Thyroid gland (tissue), 4 donors: ENCODE results near the gene PTPRN2. TPM values are rescaled to one million over a fixed set of nuclear protein-coding genes. Genes with fewer than 3 reads are reported as not detected.

Experiments
- DNase-seq, 2 donors: peaks; one replicate each; pipeline ENCODE4 v3.0.0-alpha.2; 2019
- H3K27ac ChIP-seq, 3 donors: fragments of 200-600 bp; sonication (generic); 1 replicate in 2 of 3; 2 replicates in 1 of 3; pipeline ENCODE4 v1.5.1; 2016 to 2019; ENCODE audit warnings: mild to moderate bottlenecking in 1 of 3, moderate library complexity in 1 of 3
- H3K27me3 ChIP-seq: fragments of 200-600 bp; sonication (generic); one replicate; pipeline ENCODE4 v1.5.1; 2019
- H3K36me3 ChIP-seq, 2 donors: fragments of 200-600 bp; sonication (generic); one replicate each; pipeline ENCODE4 v1.5.1; 2016 to 2019
- H3K4me1 ChIP-seq, 2 donors: fragments of 200-600 bp; sonication (generic); one replicate each; pipeline ENCODE4 v1.5.1; 2017 to 2019
- H3K4me3 ChIP-seq, 3 donors: fragments of 200-600 bp; sonication (generic); replicated peaks in 1 of 3; 1 replicate in 2 of 3; 2 replicates in 1 of 3; pipeline ENCODE4 v1.5.1; 2016; ENCODE audit warnings: mild to moderate bottlenecking in 1 of 3
- H3K9me3 ChIP-seq: fragments of 200-600 bp; sonication (generic); one replicate; pipeline ENCODE4 v1.5.1; 2017
- POLR2A ChIP-seq, 2 donors: fragments of 450-650 bp; IDR thresholded peaks; one replicate each; pipeline ENCODE4 v1.6.1; 2017; ENCODE audit warnings: antibody characterized with exemption in 2 of 2, mild to moderate bottlenecking in 2 of 2, moderate library complexity in 1 of 2
- WGBS, 2 donors: methylation state at CpG; one replicate each; pipeline ENCODE4 v1.1.5; 2017; 5-methylcytosine and 5-hydroxymethylcytosine counted together
- intact Hi-C: fragments of 100-400 bp; cut with DNase I; formaldehyde crosslinking; loops from one replicate; pipeline ENCODE4 v1.15.1; 2023
- total RNA-seq, 4 donors: library from RNA; depleted of rRNA; stranded (reverse); fragments of >200 nt; gene quantifications; one replicate each; pipeline ENCODE4 v1.2.3, GENCODE V29; 2016
- TF ChIP-seq, protein P1 (sequence below), 6 experiments: fragments of 200-600 bp in 3 of 6; fragments of 450-650 bp in 3 of 6; sonication (generic) in 3 of 6; IDR thresholded peaks; one replicate each; pipeline ENCODE4 v1.5.1; 2016 to 2019; ENCODE audit warnings: antibody characterized with exemption in 6 of 6, mild to moderate bottlenecking in 2 of 6, inconsistent platforms in 1 of 6, moderate library complexity in 1 of 6

Gene PTPRN2
- total RNA-seq, 4 donors from 2014 or later, result 4.2 to 9.9 (median 7.7) TPM

DNA sequence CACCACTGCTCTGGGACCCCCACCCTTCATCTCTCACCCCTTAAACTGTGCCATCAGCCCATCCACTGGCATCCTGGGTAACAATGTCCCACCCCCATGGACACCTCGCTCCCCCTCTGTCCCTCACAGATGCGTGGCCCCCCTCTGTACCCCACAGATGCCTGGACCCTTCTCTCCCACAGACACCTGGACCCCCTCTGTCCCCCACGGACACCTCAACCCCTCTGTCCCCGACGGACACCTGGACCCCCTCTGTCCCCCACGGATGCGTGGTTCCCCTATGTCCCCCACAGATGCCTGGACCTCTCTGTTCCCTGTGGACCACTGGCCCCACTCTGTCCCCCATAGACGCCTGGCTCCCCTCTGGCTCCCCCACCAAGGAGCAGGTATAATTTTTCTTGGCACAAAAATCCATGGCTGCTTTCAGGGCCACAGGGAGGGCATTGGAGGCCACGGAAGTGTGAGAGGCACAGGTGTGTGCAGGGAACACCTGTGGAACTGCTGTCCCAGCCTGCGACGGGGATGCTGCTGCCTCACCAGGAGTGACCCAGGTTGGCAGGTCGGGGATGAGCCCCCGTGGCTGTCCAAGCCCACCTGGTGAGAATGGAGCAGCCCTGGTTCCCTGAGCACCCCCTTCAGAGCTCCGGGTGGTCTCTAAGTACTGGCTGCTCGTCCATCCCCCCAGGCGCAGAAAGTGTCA lies 193.5 kb downstream of the PTPRN2 start:
- TF ChIP-seq, protein P1, sequence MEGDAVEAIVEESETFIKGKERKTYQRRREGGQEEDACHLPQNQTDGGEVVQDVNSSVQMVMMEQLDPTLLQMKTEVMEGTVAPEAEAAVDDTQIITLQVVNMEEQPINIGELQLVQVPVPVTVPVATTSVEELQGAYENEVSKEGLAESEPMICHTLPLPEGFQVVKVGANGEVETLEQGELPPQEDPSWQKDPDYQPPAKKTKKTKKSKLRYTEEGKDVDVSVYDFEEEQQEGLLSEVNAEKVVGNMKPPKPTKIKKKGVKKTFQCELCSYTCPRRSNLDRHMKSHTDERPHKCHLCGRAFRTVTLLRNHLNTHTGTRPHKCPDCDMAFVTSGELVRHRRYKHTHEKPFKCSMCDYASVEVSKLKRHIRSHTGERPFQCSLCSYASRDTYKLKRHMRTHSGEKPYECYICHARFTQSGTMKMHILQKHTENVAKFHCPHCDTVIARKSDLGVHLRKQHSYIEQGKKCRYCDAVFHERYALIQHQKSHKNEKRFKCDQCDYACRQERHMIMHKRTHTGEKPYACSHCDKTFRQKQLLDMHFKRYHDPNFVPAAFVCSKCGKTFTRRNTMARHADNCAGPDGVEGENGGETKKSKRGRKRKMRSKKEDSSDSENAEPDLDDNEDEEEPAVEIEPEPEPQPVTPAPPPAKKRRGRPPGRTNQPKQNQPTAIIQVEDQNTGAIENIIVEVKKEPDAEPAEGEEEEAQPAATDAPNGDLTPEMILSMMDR (IDR thresholded peaks at IDR 0.05), result no peak
- TF ChIP-seq POLR2A (IDR thresholded peaks at IDR 0.05), result no peak
- Histone ChIP-seq H3K4me3 (no peak overlapping the region), H3K27ac (no peak overlapping the region), H3K4me1 (no peaks in the 10 kb centered on the region), H3K9me3 (no peaks in the 10 kb centered on the region), H3K27me3 (no peaks in the 10 kb centered on the region), H3K36me3 (no peaks in the 10 kb centered on the region)
- 84 to 91% methylated on average over 11 to 13 of the region's 16 CpGs for WGBS, 2 donors
- intact Hi-C loops, result no loop called here
- DNase-seq, result no peak

DNA sequence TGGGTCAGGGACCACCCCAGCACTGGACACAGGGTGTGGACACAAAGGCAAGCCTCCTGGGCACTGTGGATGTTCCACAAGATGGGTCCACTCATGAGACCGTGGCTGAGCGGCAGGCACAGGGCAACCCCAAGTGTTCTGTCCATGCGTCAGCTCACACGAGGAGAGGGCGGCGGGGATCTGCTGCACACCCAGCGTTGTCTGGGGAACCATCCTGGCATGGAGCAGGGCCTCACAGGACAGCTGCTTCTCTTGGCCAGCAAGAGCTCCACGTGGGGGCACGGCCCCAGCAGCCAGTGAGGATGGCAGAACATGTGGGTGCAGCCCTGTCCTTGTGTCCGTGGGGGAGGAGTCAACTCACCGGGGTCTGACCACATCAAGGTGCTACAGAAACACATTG lies 195.4 kb downstream of the PTPRN2 start:
- DNase-seq, result no peak
- intact Hi-C loops, result no loop called here
- no peak for TF ChIP-seq POLR2A (IDR thresholded peaks at IDR 0.05)
- TF ChIP-seq, protein P1 (IDR thresholded peaks at IDR 0.05), result no peak
- no peak overlapping the region for H3K27ac ChIP-seq
- H3K4me3 ChIP-seq, result no peak overlapping the region
- 71 to 100% methylated on average over 2 to 5 of the region's 11 CpGs for WGBS, 2 donors
- no peaks in the 10 kb centered on the region for H3K36me3 ChIP-seq
- no peaks in the 10 kb centered on the region for H3K27me3 ChIP-seq
- no peaks in the 10 kb centered on the region for H3K9me3 ChIP-seq
- H3K4me1 ChIP-seq, result no peaks in the 10 kb centered on the region

GRCh38 chr7:158391541-158391940 lies 196.1 kb downstream of the PTPRN2 start:
- TF ChIP-seq, protein P1 (IDR thresholded peaks at IDR 0.05), result no peak
- no peak for TF ChIP-seq POLR2A (IDR thresholded peaks at IDR 0.05)
- WGBS, 2 donors, result 77 to 88% methylated on average over 3 of the region's 4 CpGs
- DNase-seq, result no peak
- H3K27me3 ChIP-seq, result no peaks in the 10 kb centered on the region
- no peak overlapping the region for H3K4me3 ChIP-seq
- H3K36me3 ChIP-seq, result no peaks in the 10 kb centered on the region
- no peaks in the 10 kb centered on the region for H3K9me3 ChIP-seq
- H3K4me1 ChIP-seq, result no peaks in the 10 kb centered on the region
- no peak overlapping the region for H3K27ac ChIP-seq
- intact Hi-C loops, result no loop called here

- H3K36me3 ChIP-seq, result no peaks in the 10 kb centered on the region
- H3K27me3 ChIP-seq, result no peaks in the 10 kb centered on the region
- intact Hi-C loops, result no loop called here
- no peaks in the 10 kb centered on the region for H3K9me3 ChIP-seq
- TF ChIP-seq POLR2A (IDR thresholded peaks at IDR 0.05), result no peak
- TF ChIP-seq, protein P1 (IDR thresholded peaks at IDR 0.05), result no peak
- no peak overlapping the region for H3K27ac ChIP-seq
- no peaks in the 10 kb centered on the region for H3K4me1 ChIP-seq
- no peak overlapping the region for H3K4me3 ChIP-seq
- WGBS, 2 donors, result 82 to 89% methylated on average over 11 to 12 of the region's 12 CpGs
- no peak for DNase-seq
These were observed 196.5 kb downstream of the PTPRN2 start for GRCh38 chr7:158391141-158391540.

GRCh38 chr7:158390460-158390859 lies 197.2 kb downstream of the PTPRN2 start:
- TF ChIP-seq, protein P1 (IDR thresholded peaks at IDR 0.05), result no peak
- no peak for TF ChIP-seq POLR2A (IDR thresholded peaks at IDR 0.05)
- no peaks in the 10 kb centered on the region for H3K9me3 ChIP-seq
- H3K27ac ChIP-seq, result no peak overlapping the region
- no peaks in the 10 kb centered on the region for H3K4me1 ChIP-seq
- no peaks in the 10 kb centered on the region for H3K36me3 ChIP-seq
- intact Hi-C loops, result no loop called here
- H3K27me3 ChIP-seq, result no peaks in the 10 kb centered on the region
- DNase-seq, result no peak
- no peak overlapping the region for H3K4me3 ChIP-seq
- WGBS, 2 donors, result 91 to 93% methylated on average over 13 to 14 of the region's 16 CpGs
